Measurements from ENCODE around the gene NAALADL2.
A peak's percentile ranks its signal among the peaks of the same experiment; 100 is the strongest.

Gene NAALADL2

DNA sequence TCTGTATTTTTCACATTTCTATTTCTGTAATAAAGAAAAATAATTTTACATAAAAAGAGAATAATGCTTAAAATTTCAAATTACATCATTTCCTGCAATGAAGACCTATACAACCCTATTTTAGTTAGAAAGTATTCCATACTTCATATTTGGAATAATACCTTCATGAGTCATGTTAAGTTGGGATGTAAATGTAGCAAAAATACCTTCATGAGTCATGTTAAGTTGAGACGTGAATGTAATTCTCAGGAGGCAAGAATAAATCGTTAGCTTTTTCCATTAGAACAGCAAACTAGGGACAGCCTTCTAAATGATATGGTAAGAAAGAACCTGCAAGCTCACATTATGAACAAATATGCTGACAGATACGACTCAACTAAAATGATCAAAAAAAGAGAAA, 91.9 kb downstream of the NAALADL2 start:
- no peak overlapping the region for H3K4me3 ChIP-seq (ENCODE audit: low read depth, low read length)
- peak; percentile 94 for DNase-seq (ENCODE audit: low read depth)
- TF ChIP-seq, protein P1, sequence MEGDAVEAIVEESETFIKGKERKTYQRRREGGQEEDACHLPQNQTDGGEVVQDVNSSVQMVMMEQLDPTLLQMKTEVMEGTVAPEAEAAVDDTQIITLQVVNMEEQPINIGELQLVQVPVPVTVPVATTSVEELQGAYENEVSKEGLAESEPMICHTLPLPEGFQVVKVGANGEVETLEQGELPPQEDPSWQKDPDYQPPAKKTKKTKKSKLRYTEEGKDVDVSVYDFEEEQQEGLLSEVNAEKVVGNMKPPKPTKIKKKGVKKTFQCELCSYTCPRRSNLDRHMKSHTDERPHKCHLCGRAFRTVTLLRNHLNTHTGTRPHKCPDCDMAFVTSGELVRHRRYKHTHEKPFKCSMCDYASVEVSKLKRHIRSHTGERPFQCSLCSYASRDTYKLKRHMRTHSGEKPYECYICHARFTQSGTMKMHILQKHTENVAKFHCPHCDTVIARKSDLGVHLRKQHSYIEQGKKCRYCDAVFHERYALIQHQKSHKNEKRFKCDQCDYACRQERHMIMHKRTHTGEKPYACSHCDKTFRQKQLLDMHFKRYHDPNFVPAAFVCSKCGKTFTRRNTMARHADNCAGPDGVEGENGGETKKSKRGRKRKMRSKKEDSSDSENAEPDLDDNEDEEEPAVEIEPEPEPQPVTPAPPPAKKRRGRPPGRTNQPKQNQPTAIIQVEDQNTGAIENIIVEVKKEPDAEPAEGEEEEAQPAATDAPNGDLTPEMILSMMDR (conservative IDR thresholded peaks at IDR 0.05; ENCODE audit: low read depth, low read length) = no peak

GRCh38 chr3:174951498-174952005, 92.4 kb downstream of the NAALADL2 start:
- H3K4me3 ChIP-seq (ENCODE audit: low read depth, low read length) = no peak overlapping the region
- TF ChIP-seq, protein P1 (conservative IDR thresholded peaks at IDR 0.05; ENCODE audit: low read depth, low read length) = no peak
- no peak for DNase-seq (ENCODE audit: low read depth)

GRCh38 chr3:174953068-174953467, 93.9 kb downstream of the NAALADL2 start:
- DNase-seq (ENCODE audit: low read depth) = no peak
- no peak overlapping the region for H3K4me3 ChIP-seq (ENCODE audit: low read depth, low read length)
- TF ChIP-seq, protein P1 (conservative IDR thresholded peaks at IDR 0.05; ENCODE audit: low read depth, low read length) = no peak

GRCh38 chr3:174955513-174956016, 96.4 kb downstream of the NAALADL2 start:
- peak; percentile 65 for DNase-seq (ENCODE audit: low read depth)
- TF ChIP-seq, protein P1 (conservative IDR thresholded peaks at IDR 0.05; ENCODE audit: low read depth, low read length) = no peak

DNA sequence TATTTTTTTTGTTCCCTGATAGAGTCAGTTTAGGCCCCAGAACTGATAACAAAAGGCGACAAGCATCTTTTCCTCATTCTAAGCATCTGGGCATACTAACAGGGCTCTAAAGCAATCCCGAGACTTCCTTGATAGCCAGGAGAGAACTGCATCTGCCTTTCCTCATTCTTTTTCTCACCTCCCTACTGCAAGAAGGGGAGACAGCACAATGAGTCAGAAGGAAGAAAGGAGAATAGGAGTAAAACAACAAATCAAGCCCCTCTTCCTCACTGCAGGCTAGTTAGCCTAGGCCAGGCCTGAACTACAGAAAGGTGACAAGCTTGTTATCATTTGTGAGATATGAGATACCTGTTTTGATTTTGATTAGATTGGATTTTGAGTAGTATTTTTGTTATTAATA, 97.9 kb downstream of the NAALADL2 start:
- DNase-seq (ENCODE audit: low read depth) = peak; percentile 25
- TF ChIP-seq, protein P1 (conservative IDR thresholded peaks at IDR 0.05; ENCODE audit: low read depth, low read length) = no peak
- no peak overlapping the region for H3K4me3 ChIP-seq (ENCODE audit: low read depth, low read length)

More at GRCh38 chr3:174955513-174956016, 96.4 kb downstream of the NAALADL2 start:
- H3K4me3 ChIP-seq (ENCODE audit: low read depth, low read length) = no peak overlapping the region

GRCh38 chr3:174957551-174958001, 98.4 kb downstream of the NAALADL2 start:
- TF ChIP-seq, protein P1 (conservative IDR thresholded peaks at IDR 0.05; ENCODE audit: low read depth, low read length) = no peak
- DNase-seq (ENCODE audit: low read depth) = peak; percentile 51
- no peak overlapping the region for H3K4me3 ChIP-seq (ENCODE audit: low read depth, low read length)

Measured in choroid plexus epithelial cell (primary cell).